Fibroblast of lung (primary cell): ENCODE data around the gene PSMA7.

Source experiments
- CTCF ChIP-seq, 2 donors: IDR thresholded peaks in 1 of 2; conservative IDR thresholded peaks in 1 of 2; 1 replicate in 1 of 2; 2 replicates in 1 of 2; pipeline ENCODE4 v1.5.1; 2011 to 2012; ENCODE audit warnings: low read length in 2 of 2, control low read depth in 1 of 2, inconsistent platforms in 1 of 2, low read depth in 1 of 2, mild to moderate bottlenecking in 1 of 2
- EZH2 ChIP-seq: IDR thresholded peaks from 2 replicates; pipeline ENCODE4 v1.5.1; 2012; ENCODE audit warnings: low read length, control low read depth, mild to moderate bottlenecking; ENCODE audit errors: missing control alignments

DNA sequence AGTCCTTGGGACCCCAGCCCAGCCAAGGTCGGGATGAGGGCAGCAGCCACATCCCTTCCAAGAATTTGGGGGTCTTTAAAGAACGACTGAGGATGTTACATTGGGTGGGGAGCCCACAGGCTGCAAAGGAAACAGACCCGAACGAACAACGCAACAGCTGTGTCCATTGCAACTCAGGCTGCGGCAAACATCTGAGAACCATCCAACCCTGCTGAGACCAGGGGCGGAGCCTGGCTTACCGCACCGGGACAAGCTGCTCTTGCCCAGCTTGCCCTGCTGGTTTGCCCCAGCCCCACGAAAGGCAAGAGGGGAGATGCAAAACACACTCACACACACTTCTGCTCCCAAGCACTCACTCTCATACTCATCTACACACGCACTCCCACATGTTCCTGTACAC, 56.0 kb downstream of the PSMA7 start:
- no peak for TF ChIP-seq CTCF (conservative IDR thresholded peaks at IDR 0.05 in 1 of 2, IDR thresholded peaks at IDR 0.05 in 1 of 2; ENCODE audit: low read depth in 1 of 2, low read length in 2 of 2)
- TF ChIP-seq EZH2: no peak
